OCI-LY1 (cell line): ENCODE measurements around the gene CPPED1.

Experiments
- H2AFZ ChIP-seq: fragments of 200-600 bp; sonication (generic), shearing (Covaris generic); 2 replicates; pipeline ENCODE4 v1.6.0; 2014; ENCODE audit warnings: antibody characterized with exemption, mild to moderate bottlenecking, low read length
- H3F3A ChIP-seq: fragments of 200-600 bp; sonication (generic), shearing (Covaris generic); 2 replicates; pipeline ENCODE4 v1.6.0; 2014; ENCODE audit warnings: mild to moderate bottlenecking, antibody characterized with exemption, low read length, moderate library complexity; ENCODE audit not compliant: insufficient read depth
- H3K27ac ChIP-seq: fragments of 200-600 bp; sonication (generic); 2 replicates; pipeline ENCODE4 v1.5.1; 2014; ENCODE audit warnings: low read length, mixed run types, mild to moderate bottlenecking, low read depth; ENCODE audit not compliant: poor library complexity, severe bottlenecking
- H3K27me3 ChIP-seq: fragments of 200-600 bp; sonication (generic); 2 replicates; pipeline ENCODE4 v1.6.0; 2014; ENCODE audit warnings: antibody characterized with exemption, mild to moderate bottlenecking, low read length, moderate library complexity; ENCODE audit not compliant: insufficient read depth
- H3K36me3 ChIP-seq: fragments of 200-600 bp; sonication (generic); 2 replicates; pipeline ENCODE4 v1.6.1; 2014; ENCODE audit warnings: mild to moderate bottlenecking, antibody characterized with exemption, low read length, moderate library complexity, mixed read lengths; ENCODE audit not compliant: insufficient read depth
- H3K4me1 ChIP-seq: fragments of 200-600 bp; sonication (generic); 2 replicates; pipeline ENCODE4 v1.5.1; 2014; ENCODE audit warnings: mild to moderate bottlenecking, low read length, moderate library complexity; ENCODE audit not compliant: insufficient read depth, severe bottlenecking
- H3K4me2 ChIP-seq: fragments of 200-600 bp; sonication (generic), shearing (Covaris generic); 2 replicates; pipeline ENCODE4 v1.6.1; 2014; ENCODE audit warnings: low read length
- H3K4me3 ChIP-seq: fragments of 200-600 bp; sonication (generic); 2 replicates; pipeline ENCODE4 v1.5.1; 2014; ENCODE audit warnings: low read length, low read depth, mild to moderate bottlenecking, mixed read lengths; ENCODE audit not compliant: poor library complexity, severe bottlenecking
- H3K79me2 ChIP-seq: fragments of 200-600 bp; shearing (Covaris generic); 2 replicates; pipeline ENCODE4 v1.6.1; 2016; ENCODE audit warnings: mixed run types, low read length, mixed read lengths; ENCODE audit not compliant: insufficient read depth
- H3K9ac ChIP-seq: fragments of 200-600 bp; sonication (generic), shearing (Covaris generic); 2 replicates; pipeline ENCODE4 v1.6.1; 2014; ENCODE audit warnings: mild to moderate bottlenecking, low read length, mixed read lengths
- H3K9me2 ChIP-seq: fragments of 200-600 bp; sonication (generic), shearing (Covaris generic); 2 replicates; pipeline ENCODE4 v1.6.1; 2014; ENCODE audit warnings: low read depth, mild to moderate bottlenecking, low read length, mixed read lengths
- H3K9me3 ChIP-seq: fragments of 200-600 bp; shearing (Covaris generic); 2 replicates; pipeline ENCODE4 v1.6.1; 2014; ENCODE audit warnings: low read length, mixed read lengths
- H4K20me1 ChIP-seq: fragments of 200-600 bp; sonication (generic), shearing (Covaris generic); 2 replicates; pipeline ENCODE4 v1.6.0; 2016; ENCODE audit warnings: mild to moderate bottlenecking, low read length; ENCODE audit not compliant: insufficient read depth
- EZH2 ChIP-seq: fragments of 200-600 bp; sonication (generic), shearing (Covaris generic); IDR thresholded peaks from 2 replicates; pipeline ENCODE4 v1.8.0; 2017; ENCODE audit warnings: borderline replicate concordance, mixed run types, mild to moderate bottlenecking, antibody characterized with exemption, low read length, moderate library complexity, mixed read lengths
- TF ChIP-seq, protein P1 (sequence below): fragments of 200-600 bp; sonication (generic), shearing (Covaris generic); IDR thresholded peaks from 2 replicates; pipeline ENCODE4 v1.5.1; 2017; ENCODE audit warnings: mild to moderate bottlenecking, antibody characterized with exemption, low read length, moderate library complexity, mixed read lengths

The CPPED1 gene

GRCh38 chr16:12653820-12654392 lies 149.8 kb downstream of the CPPED1 start:
- Histone ChIP-seq H4K20me1 (no peaks in the 10 kb centered on the region), H3K9ac (no peak overlapping the region), H3K4me1 (no peaks in the 10 kb centered on the region), H3K27ac (no peak overlapping the region), H3K4me3 (no peak overlapping the region), H3K4me2 (no peak overlapping the region), H2AFZ (no peak overlapping the region), H3K9me3 (no peaks in the 10 kb centered on the region), H3K79me2 (no peaks in the 10 kb centered on the region), H3F3A (no peaks in the 10 kb centered on the region), H3K36me3 (no peaks in the 10 kb centered on the region), H3K27me3 (no peaks in the 10 kb centered on the region; the same call in 1 of the 2 replicates), H3K9me2 (no peaks in the 10 kb centered on the region)
- TF ChIP-seq, protein P1, sequence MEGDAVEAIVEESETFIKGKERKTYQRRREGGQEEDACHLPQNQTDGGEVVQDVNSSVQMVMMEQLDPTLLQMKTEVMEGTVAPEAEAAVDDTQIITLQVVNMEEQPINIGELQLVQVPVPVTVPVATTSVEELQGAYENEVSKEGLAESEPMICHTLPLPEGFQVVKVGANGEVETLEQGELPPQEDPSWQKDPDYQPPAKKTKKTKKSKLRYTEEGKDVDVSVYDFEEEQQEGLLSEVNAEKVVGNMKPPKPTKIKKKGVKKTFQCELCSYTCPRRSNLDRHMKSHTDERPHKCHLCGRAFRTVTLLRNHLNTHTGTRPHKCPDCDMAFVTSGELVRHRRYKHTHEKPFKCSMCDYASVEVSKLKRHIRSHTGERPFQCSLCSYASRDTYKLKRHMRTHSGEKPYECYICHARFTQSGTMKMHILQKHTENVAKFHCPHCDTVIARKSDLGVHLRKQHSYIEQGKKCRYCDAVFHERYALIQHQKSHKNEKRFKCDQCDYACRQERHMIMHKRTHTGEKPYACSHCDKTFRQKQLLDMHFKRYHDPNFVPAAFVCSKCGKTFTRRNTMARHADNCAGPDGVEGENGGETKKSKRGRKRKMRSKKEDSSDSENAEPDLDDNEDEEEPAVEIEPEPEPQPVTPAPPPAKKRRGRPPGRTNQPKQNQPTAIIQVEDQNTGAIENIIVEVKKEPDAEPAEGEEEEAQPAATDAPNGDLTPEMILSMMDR = no peak
- TF ChIP-seq EZH2 = no peak

DNA sequence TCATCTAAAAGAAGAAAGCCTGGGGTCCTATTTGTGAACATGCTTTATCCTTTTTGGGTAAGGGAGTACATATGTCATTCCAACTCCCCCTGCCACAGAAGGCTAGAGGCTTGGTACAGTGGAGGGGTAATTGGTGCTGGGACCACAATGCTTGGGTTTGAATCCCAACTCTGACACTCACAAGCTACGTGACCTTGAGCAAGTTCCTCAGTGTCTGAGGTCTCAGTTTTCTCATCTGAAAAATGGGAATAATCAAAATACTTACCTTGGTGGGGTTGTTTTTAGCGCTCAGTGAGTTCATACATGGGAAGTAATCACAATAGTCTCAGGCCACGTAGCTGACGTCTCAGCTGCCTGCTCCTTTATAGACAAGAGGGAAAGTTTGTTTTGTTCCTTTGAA lies 150.8 kb downstream of the CPPED1 start:
- no peaks in the 10 kb centered on the region for H3K9me2 ChIP-seq
- H2AFZ ChIP-seq = no peak overlapping the region
- no peaks in the 10 kb centered on the region for H3K79me2 ChIP-seq
- H3K4me2 ChIP-seq = no peak overlapping the region
- no peak overlapping the region for H3K4me3 ChIP-seq
- H3K9ac ChIP-seq = no peak overlapping the region
- H3K36me3 ChIP-seq = no peaks in the 10 kb centered on the region
- H3K9me3 ChIP-seq = no peaks in the 10 kb centered on the region
- no peaks in the 10 kb centered on the region for H3K4me1 ChIP-seq
- H4K20me1 ChIP-seq = no peaks in the 10 kb centered on the region
- TF ChIP-seq, protein P1 = no peak
- TF ChIP-seq EZH2 = no peak
- H3F3A ChIP-seq = no peaks in the 10 kb centered on the region
- no peak overlapping the region for H3K27ac ChIP-seq
- H3K27me3 ChIP-seq = no peaks in the 10 kb centered on the region; the same call in 1 of the 2 replicates

- Histone ChIP-seq H3K9me2 (no peaks in the 10 kb centered on the region), H3K36me3 (no peaks in the 10 kb centered on the region), H3K9ac (no peak overlapping the region), H2AFZ (no peak overlapping the region), H3K27ac (no peak overlapping the region), H3K4me2 (no peak overlapping the region), H3K4me3 (no peak overlapping the region), H3K4me1 (no peaks in the 10 kb centered on the region), H3K27me3 (no peaks in the 10 kb centered on the region; the same call in 1 of the 2 replicates), H3K79me2 (no peaks in the 10 kb centered on the region), H4K20me1 (no peaks in the 10 kb centered on the region), H3K9me3 (no peaks in the 10 kb centered on the region), H3F3A (no peaks in the 10 kb centered on the region)
- TF ChIP-seq EZH2 = no peak
- TF ChIP-seq, protein P1 = no peak
These were observed 151.7 kb downstream of the CPPED1 start for GRCh38 chr16:12651765-12652512.
